Measurements from ENCODE around the gene MSH2. TPM values are rescaled to one million over a fixed set of nuclear protein-coding genes. Genes with fewer than 3 reads are reported as not detected.

Gene MSH2
- total and polyA plus RNA-seq, 2 of the 13 experiments (the other 11 are each of a cell fraction or from before 2014, with no cell fraction given): 19.9 to 76.3 TPM

GRCh38 chr2:47389692-47390091 is 13.3 kb upstream of the MSH2 start:
- in situ Hi-C loops (cut with HindIII; ENCODE audit: extremely low pct_ligation_motif_present, low pct_unique_long_range_greater_than_20kb): loop anchor here (5.0 kb wide), 1 partner anchor 52 kb away; no protein-coding TSS in a partner anchor
- Histone ChIP-seq H3K36me3 (replicated peaks in 1 of 2; ENCODE audit: control insufficient read depth in 1 of 2, insufficient read depth in 2 of 2, low read length in 2 of 2) (peaks cover 0 to 6% of the 10 kb centered on the region in 2 experiments; a peak in 1 of 5 replicates), H3K9me3 (ENCODE audit: low read length) (no peaks in the 10 kb centered on the region), H3K79me2 (ENCODE audit: insufficient read depth, low read length) (no peaks in the 10 kb centered on the region), H3K4me1 (ENCODE audit: insufficient read depth, low read length) (peaks cover 10% of the 10 kb centered on the region), H3K4me3 (replicated peaks in 1 of 3; ENCODE audit: insufficient read depth in 1 of 3, low read depth in 2 of 3, low read length in 3 of 3) (no peak overlapping the region), H3K4me2 (ENCODE audit: low read depth, low read length) (no peak overlapping the region), H3K27ac (ENCODE audit: extremely low read length, insufficient read depth, low read length) (no peak overlapping the region), H4K20me1 (ENCODE audit: insufficient read depth, low read length) (no peaks in the 10 kb centered on the region), H3K9ac (ENCODE audit: insufficient read depth, low read depth, low read length) (no peak overlapping the region), H2AFZ (ENCODE audit: low read length) (no peak overlapping the region), H3K27me3 (ENCODE audit: control insufficient read depth in 1 of 2, insufficient read depth in 2 of 2, low read length in 2 of 2) (no peaks in the 10 kb centered on the region)
- BruUV-seq (replicated peaks): no TSS peak
- FAIRE-seq: no peak
- ChIA-PET POLR2A (no interaction called here), CTCF (ENCODE audit: low intra/inter-chr PET ratio, low total read pairs) (interaction anchor here (4.4 kb wide), 1 partner anchor 54 kb away, joined by 73 read pairs; no protein-coding TSS in a partner anchor)
- intact Hi-C loops (cut with micrococcal nuclease; ENCODE audit: unreplicated experiment): loop anchor here (2.0 to 5.0 kb wide), 2 partner anchors 45 to 378 kb away; no protein-coding TSS in a partner anchor
- no peak for DNase-seq (ENCODE audit: low spot score)
- no peak for ATAC-seq
- TF ChIP-seq ZNF121 (CRISPR knock-in tag; IDR thresholded peaks at IDR 0.05) (no peak), ZNF513 (CRISPR knock-in tag; conservative IDR thresholded peaks at IDR 0.05) (no peak), TRIM24 (CRISPR knock-in tag; IDR thresholded peaks at IDR 0.05) (no peak), ZNF17 (CRISPR knock-in tag; IDR thresholded peaks at IDR 0.05) (no peak), NFAT5 (CRISPR knock-in tag; IDR thresholded peaks at IDR 0.05) (no peak), CBFB (CRISPR knock-in tag; IDR thresholded peaks at IDR 0.05) (no peak), MIER2 (CRISPR knock-in tag; IDR thresholded peaks at IDR 0.05) (no peak)
- 64% methylated on average over 1 of the region's 1 CpG for WGBS (ENCODE audit: low lambda C conversion rate)
